Stimulated activated CD8-positive, alpha-beta memory T cell treated with anti-CD3 and anti-CD28 coated beads, Interleukin-12 subunit alpha, Interleukin-12 subunit beta, amount 100 ng/mL, for 24 hours (primary cell): ENCODE data around the gene FAAP20.

Experiments used
- DNase-seq: peaks from one replicate; pipeline ENCODE4 v3.0.0-alpha.2; 2020; ENCODE audit errors: extremely low read depth

Gene FAAP20

GRCh38 chr1:2178875-2179274 is 15.7 kb downstream of the FAAP20 start:
- no peak for DNase-seq

DNA sequence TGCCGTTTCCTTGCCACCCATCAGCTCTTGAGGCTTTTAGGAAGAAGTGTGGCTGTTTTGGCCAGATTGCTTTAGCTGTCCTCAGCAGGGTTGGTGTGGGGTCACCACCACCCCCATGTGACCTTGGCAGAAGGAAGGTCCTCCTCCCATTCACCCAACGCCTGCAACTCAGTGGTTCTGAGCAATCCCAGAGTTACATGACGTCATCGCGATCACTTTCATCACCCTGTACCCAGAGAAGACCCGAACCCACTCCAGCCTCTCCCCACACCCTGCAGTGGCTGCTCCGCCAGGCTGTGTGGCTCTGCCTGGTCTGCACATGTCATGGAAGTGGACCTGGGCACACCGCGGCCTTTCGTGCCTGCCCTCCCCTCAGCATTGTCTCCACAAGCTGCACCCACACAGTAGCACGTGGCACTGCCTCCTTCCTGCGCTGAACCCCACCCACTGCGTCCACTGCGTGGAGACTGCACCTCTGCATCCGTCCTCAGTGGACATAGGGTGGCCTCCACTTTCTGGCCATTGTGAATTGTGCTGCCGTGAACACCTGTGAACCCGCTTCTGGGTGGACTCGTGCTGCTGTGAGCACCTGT is 16.5 kb downstream of the FAAP20 start:
- no peak for DNase-seq

GRCh38 chr1:2177541-2177940 is 17.0 kb downstream of the FAAP20 start:
- no peak for DNase-seq

GRCh38 chr1:2176615-2177014 is 18.0 kb downstream of the FAAP20 start:
- no peak for DNase-seq

DNA sequence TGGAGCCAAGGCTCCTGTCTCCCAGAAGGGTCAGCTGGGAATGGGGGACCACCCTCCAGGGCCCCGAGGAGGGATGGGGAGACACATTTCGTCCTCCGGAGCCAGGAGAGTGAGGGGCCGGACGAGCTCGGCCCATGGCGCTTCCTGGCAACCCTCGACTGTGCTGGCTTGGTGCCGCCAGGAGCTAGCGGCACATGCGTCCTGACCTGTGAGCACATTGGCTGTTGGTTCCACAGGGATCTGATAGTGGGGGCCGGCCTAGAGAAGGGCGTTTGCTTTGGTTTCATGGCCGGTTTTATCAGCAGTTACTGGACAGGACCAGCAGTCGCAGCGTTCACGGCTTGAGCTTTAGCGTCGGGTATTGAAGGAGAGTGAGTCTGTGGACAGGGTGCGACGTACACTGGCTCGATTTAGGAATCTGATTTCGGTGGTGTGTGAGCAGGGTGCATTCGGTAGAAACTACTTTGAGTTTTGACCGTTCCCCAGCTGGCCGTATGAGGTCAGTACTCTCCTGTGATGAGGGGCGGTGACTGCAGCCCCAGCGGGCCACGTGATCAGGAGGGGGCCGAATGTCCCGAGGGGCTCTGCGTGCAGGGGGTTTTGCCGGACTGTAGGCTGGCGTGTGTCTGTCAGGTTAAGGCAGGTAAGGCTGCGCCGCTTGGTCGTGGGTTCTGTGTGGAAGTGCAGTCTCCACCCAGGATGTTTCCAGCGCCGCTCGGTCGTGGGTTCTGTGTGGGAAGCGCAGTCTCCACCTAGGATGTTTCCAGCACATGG is 18.7 kb downstream of the FAAP20 start:
- no peak for DNase-seq

DNA sequence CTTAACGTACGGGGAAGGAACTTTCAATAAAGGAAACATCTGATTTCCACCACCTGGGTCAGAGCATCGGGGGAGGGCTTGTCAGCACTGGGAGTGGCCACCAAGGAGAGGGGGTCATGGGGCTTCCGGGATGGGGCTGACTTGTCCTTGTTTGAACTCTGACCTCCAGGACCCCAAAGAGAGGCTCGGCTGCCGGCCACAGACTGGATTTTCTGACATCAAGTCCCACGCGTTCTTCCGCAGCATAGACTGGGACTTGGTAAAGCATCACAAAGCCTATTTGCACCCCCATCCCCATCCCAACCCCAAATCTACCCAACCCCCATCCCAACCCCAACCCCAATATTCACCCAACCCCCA is 19.5 kb downstream of the FAAP20 start:
- DNase-seq, result no peak

GRCh38 chr1:2174348-2175054 is 20.1 kb downstream of the FAAP20 start:
- DNase-seq, result no peak

DNA sequence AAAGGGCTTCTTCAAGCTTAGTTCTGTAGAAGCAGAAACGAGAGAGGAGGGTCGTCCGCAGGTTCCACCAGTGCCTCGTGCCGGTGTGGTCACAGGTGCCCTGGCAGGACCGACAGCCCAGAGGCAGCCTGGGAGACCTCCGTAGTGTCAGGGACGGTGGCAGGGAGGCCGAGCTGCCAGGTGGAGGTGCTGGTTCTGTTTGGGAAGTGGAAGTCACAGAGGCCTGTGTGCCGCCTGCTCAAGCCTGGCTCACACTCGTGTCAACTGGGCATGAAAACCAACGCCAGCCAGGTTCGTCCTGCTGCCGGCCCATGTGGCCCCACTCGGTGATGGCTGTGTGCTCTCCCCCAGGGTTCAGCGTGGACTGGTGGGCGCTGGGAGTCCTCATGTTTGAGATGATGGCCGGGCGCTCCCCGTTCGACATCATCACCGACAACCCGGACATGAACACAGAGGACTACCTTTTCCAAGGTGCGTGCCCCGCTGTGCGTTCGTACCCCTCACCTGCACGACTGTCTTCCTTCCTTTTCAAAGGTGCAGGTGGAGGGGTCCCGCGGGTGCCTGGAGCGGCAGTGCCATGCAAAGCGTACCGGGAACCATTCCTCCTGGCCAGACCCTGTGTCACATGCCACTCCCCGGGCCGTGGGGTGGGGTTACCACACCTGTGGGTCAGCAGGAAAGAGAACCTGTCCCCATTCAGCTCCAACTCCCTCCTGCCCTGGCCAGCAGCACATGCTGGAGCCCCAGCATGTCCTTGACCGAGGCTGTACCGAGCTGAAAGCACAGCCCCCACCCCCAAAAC is 20.8 kb downstream of the FAAP20 start:
- DNase-seq, result no peak

GRCh38 chr1:2172551-2173146 is 21.9 kb downstream of the FAAP20 start:
- DNase-seq, result no peak

GRCh38 chr1:2172012-2172411 is 22.6 kb downstream of the FAAP20 start:
- DNase-seq, result no peak

DNA sequence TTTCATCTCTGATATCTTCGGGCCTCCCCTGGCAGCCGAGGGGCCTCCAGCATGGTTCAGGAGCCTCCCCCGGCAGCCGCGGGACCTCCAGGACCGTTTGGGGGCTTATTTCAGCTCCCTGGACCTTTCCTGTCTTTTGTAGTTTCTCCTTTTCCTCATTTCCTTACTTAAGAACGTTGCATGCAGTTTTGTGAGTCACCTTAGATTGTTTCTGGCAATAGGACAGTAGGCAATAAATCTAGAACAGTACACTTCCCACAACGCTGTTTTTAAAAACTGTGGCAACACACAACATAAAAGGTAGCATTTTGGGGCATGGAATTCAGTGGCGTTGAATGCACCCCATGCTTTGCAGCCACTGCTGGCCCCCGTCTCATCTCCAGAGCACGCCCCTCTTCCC is 24.4 kb downstream of the FAAP20 start:
- no peak for DNase-seq

- no peak for DNase-seq
These were observed 25.3 kb downstream of the FAAP20 start for GRCh38 chr1:2169200-2169836.

DNA sequence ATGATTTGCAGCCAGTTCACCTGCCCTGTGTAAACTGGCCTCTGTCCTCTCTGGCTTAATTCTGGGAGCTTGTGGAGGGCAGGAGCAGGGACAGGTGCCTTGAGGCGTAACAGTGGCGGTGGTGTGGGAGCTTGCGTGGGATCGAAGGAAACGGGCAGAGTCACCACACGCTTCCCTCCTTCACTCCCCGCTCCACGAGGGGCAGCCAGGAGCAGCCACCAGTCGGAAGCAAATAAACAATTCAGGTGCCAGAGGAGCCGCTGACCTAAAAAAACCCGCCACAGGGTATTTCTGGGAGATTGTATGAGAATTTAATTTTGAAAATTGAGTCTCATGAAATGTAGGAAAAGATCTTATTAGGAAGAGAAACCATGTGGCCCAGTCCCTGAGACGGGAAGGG is 26.0 kb downstream of the FAAP20 start:
- no peak for DNase-seq

- no peak for DNase-seq
These were observed 26.5 kb downstream of the FAAP20 start for GRCh38 chr1:2168090-2168489.

DNA sequence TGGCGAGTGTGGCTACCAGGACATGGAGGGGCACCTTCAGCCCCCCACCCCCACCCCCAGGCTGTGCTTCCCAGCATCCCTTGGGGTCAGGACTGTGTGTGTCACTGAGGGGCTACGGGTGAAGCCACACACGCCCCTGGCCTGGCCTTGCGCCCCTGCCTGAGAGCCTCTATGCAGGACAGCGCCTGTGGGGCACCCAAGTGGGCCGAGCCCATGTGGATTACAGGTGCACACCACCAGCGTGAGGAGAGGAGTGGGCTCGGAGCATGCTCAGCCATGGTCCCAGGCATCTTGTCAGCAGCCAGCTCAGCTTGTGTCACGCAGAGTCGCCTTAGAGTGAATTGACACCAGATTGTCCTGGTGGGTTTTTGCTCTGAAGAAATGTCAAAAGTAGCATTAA is 27.9 kb downstream of the FAAP20 start:
- no peak for DNase-seq

- no peak for DNase-seq
These were observed 28.3 kb downstream of the FAAP20 start for GRCh38 chr1:2166254-2166653.

GRCh38 chr1:2165646-2166045 is 28.9 kb downstream of the FAAP20 start:
- no peak for DNase-seq

- DNase-seq, result no peak
These were observed 31.4 kb downstream of the FAAP20 start for GRCh38 chr1:2163205-2163604.

- DNase-seq, result no peak
These were observed 33.9 kb downstream of the FAAP20 start for GRCh38 chr1:2160451-2161300.

- no peak for DNase-seq
These were observed 35.4 kb downstream of the FAAP20 start for GRCh38 chr1:2159124-2159523.
